HL-60 (cell line): Measurements from ENCODE around the gene EXOC2.

Experiments used
- DNase-seq, 2 experiments: peaks; one replicate each; pipeline ENCODE4 v3.0.0-alpha.2; 2010 to 2020; ENCODE audit warnings: low read depth in 1 of 2, low spot score in 1 of 2
- H3K27ac ChIP-seq: fragments of 250-450 bp; sonication (Bioruptor Pico); replicated peaks from 2 replicates; pipeline ENCODE4 v1.5.1; 2020; ENCODE audit warnings: mild to moderate bottlenecking, moderate library complexity
- H3K27me3 ChIP-seq: fragments of 250-450 bp; sonication (Bioruptor Pico); 2 replicates; pipeline ENCODE4 v1.5.1; 2021; ENCODE audit warnings: mild to moderate bottlenecking, moderate library complexity; ENCODE audit not compliant: insufficient read depth, poor library complexity, severe bottlenecking
- H3K4me3 ChIP-seq: replicated peaks from 2 replicates; pipeline ENCODE4 v1.5.1; 2011; ENCODE audit warnings: mild to moderate bottlenecking, control low read depth, low read length; ENCODE audit not compliant: insufficient read depth
- CTCF ChIP-seq: IDR thresholded peaks from one replicate; pipeline ENCODE4 v1.5.1; 2011; ENCODE audit warnings: low read length, control low read depth, inconsistent platforms; ENCODE audit not compliant: insufficient read depth
- GABPA ChIP-seq: IDR thresholded peaks from 2 replicates; pipeline ENCODE4 v1.6.1; 2012; ENCODE audit warnings: low read depth
- POLR2AphosphoS5 ChIP-seq: IDR thresholded peaks from 2 replicates; pipeline ENCODE4 v1.6.1; 2012; ENCODE audit warnings: low read depth
- REST ChIP-seq: IDR thresholded peaks from 2 replicates; pipeline ENCODE4 v1.6.1; 2012; ENCODE audit warnings: low read depth; ENCODE audit not compliant: insufficient replicate concordance
- SPI1 ChIP-seq: IDR thresholded peaks from 2 replicates; pipeline ENCODE4 v1.6.1; 2012; ENCODE audit warnings: low read depth, mild to moderate bottlenecking, borderline replicate concordance

The EXOC2 gene

GRCh38 chr6:489762-490161, 203.2 kb downstream of the EXOC2 start:
- no peak overlapping the region for H3K4me3 ChIP-seq
- H3K27me3 ChIP-seq, result no peaks in the 10 kb centered on the region
- TF ChIP-seq REST, result no peak
- no peak overlapping the region for H3K27ac ChIP-seq
- DNase-seq, result no peak

GRCh38 chr6:489001-489400, 203.9 kb downstream of the EXOC2 start:
- TF ChIP-seq REST (no peak), POLR2AphosphoS5 (no peak)
- Histone ChIP-seq H3K4me3 (no peak overlapping the region), H3K27me3 (no peaks in the 10 kb centered on the region), H3K27ac (no peak overlapping the region)
- no peak for DNase-seq

GRCh38 chr6:487956-488355, 205.0 kb downstream of the EXOC2 start:
- no peak overlapping the region for H3K27ac ChIP-seq
- DNase-seq, result no peak
- H3K4me3 ChIP-seq, result no peak overlapping the region
- H3K27me3 ChIP-seq, result no peaks in the 10 kb centered on the region
- TF ChIP-seq REST, result no peak
- TF ChIP-seq GABPA, result no peak
- no peak for TF ChIP-seq SPI1

- no peaks in the 10 kb centered on the region for H3K27me3 ChIP-seq
- H3K27ac ChIP-seq, result no peak overlapping the region
Measured at GRCh38 chr6:485655-486170, 207.2 kb downstream of the EXOC2 start.

More at GRCh38 chr6:485655-486170, 207.2 kb downstream of the EXOC2 start:
- TF ChIP-seq POLR2AphosphoS5 (no peak), SPI1 (no peak), GABPA (no peak), CTCF (no peak), REST (no peak)
- DNase-seq, result no peak
- no peak overlapping the region for H3K4me3 ChIP-seq
